ENCODE data around the gene TMEM178B. TPM values are rescaled to one million over a fixed set of nuclear protein-coding genes. Genes with fewer than 3 reads are reported as not detected.
A peak's percentile ranks its signal among the peaks of the same experiment; 100 is the strongest.

TMEM178B gene
- total and polyA plus RNA-seq, 9 of the 15 experiments (the other 6 are each of a cell fraction or from before 2014, with no cell fraction given), result under 0.01 to 0.03 (median 0.01) TPM; not detected in 5

GRCh38 chr7:141189231-141189630, 115.4 kb downstream of the TMEM178B start:
- ChIA-PET CTCF (ENCODE audit: low intra/inter-chr PET ratio) (no interaction called here), POLR2A (interaction anchor here (1.5 to 1.6 kb wide), 2 partner anchors 9 to 11 kb away, joined by 5 to 6 read pairs; no protein-coding TSS in a partner anchor)
- H3K36me3 ChIP-seq (ENCODE audit: control insufficient read depth, insufficient read depth, low read length), result no peaks in the 10 kb centered on the region
- no TSS peak for BruUV-seq (replicated peaks)
- no peak overlapping the region for H3K4me3 ChIP-seq
- H3K9ac ChIP-seq (ENCODE audit: insufficient read depth in 1 of 2, low read depth in 2 of 2, low read length in 2 of 2), result no peak overlapping the region
- H3K27ac ChIP-seq (ENCODE audit: extremely low read depth, low read depth, low read length), result no peak overlapping the region
- 0% methylated on average over 4 of the region's 4 CpGs for WGBS (ENCODE audit: insufficient coverage, low coverage, missing lambda C conversion rate)
- intact Hi-C loops (cut with micrococcal nuclease) (no loop called here), in situ Hi-C loops (cut with MboI) (no loop called here)
- H3K4me1 ChIP-seq (replicated peaks in 1 of 2; ENCODE audit: control insufficient read depth in 2 of 2, insufficient read depth in 2 of 2, low read length in 2 of 2), result peaks cover 0 to 4% of the 10 kb centered on the region in 2 experiments; a peak in 2 of 5 replicates
- peaks cover 6 to 19% of the 10 kb centered on the region in 2 experiments; a peak in 4 of 5 replicates for H3K27me3 ChIP-seq (ENCODE audit: control insufficient read depth in 2 of 2, insufficient read depth in 2 of 2, low read length in 2 of 2)
- no peak for ATAC-seq
- no peak overlapping the region for H3K4me2 ChIP-seq (ENCODE audit: insufficient read depth, low read length)
- FAIRE-seq, result no peak
- H4K20me1 ChIP-seq (replicated peaks; ENCODE audit: control insufficient read depth, insufficient read depth, low read length), result no peaks in the 10 kb centered on the region
- no peak overlapping the region for H2AFZ ChIP-seq (ENCODE audit: low read depth, low read length)
- no peak for DNase-seq (ENCODE audit: extremely low read depth in 1 of 4, low spot score in 3 of 4)
- no peaks in the 10 kb centered on the region for H3K9me1 ChIP-seq (ENCODE audit: control insufficient read depth, insufficient read depth, low read length)
- no peaks in the 10 kb centered on the region for H3K9me3 ChIP-seq (replicated peaks; ENCODE audit: control insufficient read depth, insufficient read depth, low read depth, low read length)
- no peak for TF ChIP-seq NONO (IDR thresholded peaks at IDR 0.05; ENCODE audit: low read depth in 2 of 2, low read length in 1 of 2)
- TF ChIP-seq CTCF (IDR thresholded peaks at IDR 0.05 in 2 of 3, conservative IDR thresholded peaks at IDR 0.05 in 1 of 3; ENCODE audit: insufficient read depth in 2 of 3, low read depth in 1 of 3, low read length in 3 of 3), result peak in 1 of 3 experiments; percentile 4; a peak in 1 of 6 replicates
- H3K79me2 ChIP-seq (ENCODE audit: control insufficient read depth, insufficient read depth, low read length), result no peaks in the 10 kb centered on the region

- in situ Hi-C loops (cut with MboI) (no loop called here), intact Hi-C loops (cut with micrococcal nuclease) (no loop called here)
- no peak overlapping the region for H3K27ac ChIP-seq (ENCODE audit: extremely low read depth, low read depth, low read length)
- FAIRE-seq, result no peak
- ChIA-PET POLR2A (no interaction called here), CTCF (ENCODE audit: low intra/inter-chr PET ratio) (interaction anchor here (0.6 kb wide), 1 partner anchor 868 kb away, joined by 3 read pairs; no protein-coding TSS in a partner anchor)
- no peaks in the 10 kb centered on the region for H3K9me3 ChIP-seq (replicated peaks; ENCODE audit: control insufficient read depth, insufficient read depth, low read depth, low read length)
- ATAC-seq, result no peak
- no peak overlapping the region for H3K4me3 ChIP-seq
- TF ChIP-seq TEAD4 (IDR thresholded peaks at IDR 0.05; ENCODE audit: low read length), result no peak
- no peak for TF ChIP-seq TEAD4 (CRISPR knock-in tag; IDR thresholded peaks at IDR 0.05; ENCODE audit: borderline replicate concordance)
- TF ChIP-seq NFIX (CRISPR knock-in tag; IDR thresholded peaks at IDR 0.05; ENCODE audit: low read depth), result no peak
- TF ChIP-seq PHF21A (IDR thresholded peaks at IDR 0.05; ENCODE audit: borderline replicate concordance, low read depth), result no peak
- peaks cover 0 to 4% of the 10 kb centered on the region in 2 experiments; a peak in 2 of 5 replicates for H3K4me1 ChIP-seq (replicated peaks in 1 of 2; ENCODE audit: control insufficient read depth in 2 of 2, insufficient read depth in 2 of 2, low read length in 2 of 2)
- H2AFZ ChIP-seq (ENCODE audit: low read depth, low read length), result no peak overlapping the region
- no peaks in the 10 kb centered on the region for H3K36me3 ChIP-seq (ENCODE audit: control insufficient read depth, insufficient read depth, low read length)
- H3K9ac ChIP-seq (ENCODE audit: insufficient read depth in 1 of 2, low read depth in 2 of 2, low read length in 2 of 2), result no peak overlapping the region
- WGBS (ENCODE audit: insufficient coverage, low coverage, missing lambda C conversion rate), result 0% methylated on average over 5 of the region's 5 CpGs
- no peak for DNase-seq (ENCODE audit: extremely low read depth in 1 of 4, low spot score in 3 of 4)
- H3K27me3 ChIP-seq (ENCODE audit: control insufficient read depth in 2 of 2, insufficient read depth in 2 of 2, low read length in 2 of 2), result peaks cover 2 to 8% of the 10 kb centered on the region in 2 experiments; a peak in 4 of 5 replicates
- BruUV-seq (replicated peaks), result no TSS peak
- H3K79me2 ChIP-seq (ENCODE audit: control insufficient read depth, insufficient read depth, low read length), result no peaks in the 10 kb centered on the region
- H3K9me1 ChIP-seq (ENCODE audit: control insufficient read depth, insufficient read depth, low read length), result no peaks in the 10 kb centered on the region
- no peak overlapping the region for H3K4me2 ChIP-seq (ENCODE audit: insufficient read depth, low read length)
- H4K20me1 ChIP-seq (replicated peaks; ENCODE audit: control insufficient read depth, insufficient read depth, low read length), result no peaks in the 10 kb centered on the region
These were observed 116.6 kb downstream of the TMEM178B start for GRCh38 chr7:141190495-141190894.
